ENCODE data around the gene HMGN1.
A peak's percentile ranks its signal among the peaks of the same experiment; 100 is the strongest.

HMGN1 gene

DNA sequence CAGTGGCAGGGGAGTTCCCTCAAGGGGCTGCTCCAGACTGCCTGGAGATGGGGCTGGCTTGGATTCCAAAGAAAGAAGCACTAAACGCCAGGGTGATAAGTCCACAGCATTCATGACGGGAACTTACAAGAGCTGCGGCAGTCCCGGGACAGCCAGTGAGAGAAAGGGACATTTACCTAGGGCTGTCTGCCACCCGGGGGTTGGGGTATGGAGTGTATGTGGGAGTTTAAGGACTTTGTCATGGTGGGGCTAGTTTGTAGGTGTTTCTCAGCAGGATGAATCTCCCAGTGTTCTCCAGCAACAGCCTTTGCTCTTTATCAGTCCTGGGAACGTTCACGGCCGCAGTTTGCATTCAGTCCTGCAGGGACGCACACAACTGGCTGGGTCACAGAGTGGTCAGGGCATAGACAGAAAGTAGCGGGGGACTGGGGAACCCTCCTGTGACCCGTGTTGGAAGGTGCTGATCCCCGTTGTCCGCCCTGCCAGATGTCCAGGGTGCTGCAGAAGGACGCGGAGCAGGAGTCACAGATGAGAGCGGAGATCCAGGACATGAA lies 41.4 kb upstream of the HMGN1 start:
- Histone ChIP-seq H3F3A (ENCODE audit: insufficient read depth, low read length) (0 out of 2 replicates have a peak, but pooled peaks cover 3% of the 10 kb centered on the region), H3K9ac (ENCODE audit: low read length) (no peak overlapping the region), H3K27me3 (ENCODE audit: insufficient read depth, low read length) (no peaks in the 10 kb centered on the region), H3K36me3 (ENCODE audit: insufficient read depth, low read length) (peaks cover 42% of the 10 kb centered on the region), H3K4me3 (ENCODE audit: low read depth, low read length, poor library complexity, severe bottlenecking) (no peak overlapping the region), H3K79me2 (ENCODE audit: insufficient read depth, low read length) (peaks cover 16% of the 10 kb centered on the region; the same call in 1 of the 2 replicates), H3K4me1 (ENCODE audit: insufficient read depth, low read length, severe bottlenecking) (peaks cover 43% of the 10 kb centered on the region), H3K9me3 (ENCODE audit: low read length) (no peaks in the 10 kb centered on the region), H3K27ac (ENCODE audit: low read depth, low read length, poor library complexity, severe bottlenecking) (no peak overlapping the region), H3K4me2 (ENCODE audit: low read length) (no peak overlapping the region), H2AFZ (ENCODE audit: low read length) (no peak overlapping the region), H3K9me2 (ENCODE audit: low read depth, low read length) (no peaks in the 10 kb centered on the region), H4K20me1 (ENCODE audit: insufficient read depth, low read length) (no peaks in the 10 kb centered on the region)
- no peak for TF ChIP-seq CTCF (IDR thresholded peaks at IDR 0.05; ENCODE audit: low read length)
- no peak for TF ChIP-seq EZH2 (IDR thresholded peaks at IDR 0.05; ENCODE audit: borderline replicate concordance, low read length)

DNA sequence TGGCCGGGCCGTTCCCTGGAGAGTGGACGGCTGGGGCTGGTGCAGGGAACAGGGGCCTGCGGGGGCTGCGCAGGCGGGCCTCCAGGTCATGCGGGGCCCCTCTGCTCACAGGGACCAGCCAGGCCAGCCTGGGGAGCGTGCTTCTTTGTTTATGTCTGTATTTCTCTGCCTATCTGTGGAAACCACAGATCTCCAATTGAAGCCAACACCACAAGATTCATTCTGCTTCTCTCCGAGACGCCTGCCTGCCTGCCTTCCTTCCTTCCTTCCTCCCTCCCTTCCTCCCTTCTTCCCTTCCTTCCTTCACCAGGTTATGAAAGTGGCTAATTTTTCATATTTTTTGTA lies 39.9 kb upstream of the HMGN1 start:
- Histone ChIP-seq H3K4me1 (ENCODE audit: insufficient read depth, low read length, severe bottlenecking) (peaks cover 45% of the 10 kb centered on the region), H3K79me2 (ENCODE audit: insufficient read depth, low read length) (peaks cover 16% of the 10 kb centered on the region; the same call in 1 of the 2 replicates), H3K9me3 (ENCODE audit: low read length) (no peaks in the 10 kb centered on the region), H3F3A (ENCODE audit: insufficient read depth, low read length) (0 out of 2 replicates have a peak, but pooled peaks cover 9% of the 10 kb centered on the region), H3K27me3 (ENCODE audit: insufficient read depth, low read length) (no peaks in the 10 kb centered on the region), H3K36me3 (ENCODE audit: insufficient read depth, low read length) (peaks cover 31% of the 10 kb centered on the region), H4K20me1 (ENCODE audit: insufficient read depth, low read length) (no peaks in the 10 kb centered on the region), H3K4me2 (ENCODE audit: low read length) (peak overlapping the region; percentile 81), H3K27ac (ENCODE audit: low read depth, low read length, poor library complexity, severe bottlenecking) (no peak overlapping the region), H3K9ac (ENCODE audit: low read length) (peak overlapping the region; percentile 70; the same call in 1 of the 2 replicates), H3K4me3 (ENCODE audit: low read depth, low read length, poor library complexity, severe bottlenecking) (peak overlapping the region; percentile 73), H3K9me2 (ENCODE audit: low read depth, low read length) (no peaks in the 10 kb centered on the region), H2AFZ (ENCODE audit: low read length) (no peak overlapping the region)
- TF ChIP-seq CTCF (IDR thresholded peaks at IDR 0.05; ENCODE audit: low read length), result 0 out of 2 replicates have a peak, but pooled peaks have one; percentile 4
- TF ChIP-seq EZH2 (IDR thresholded peaks at IDR 0.05; ENCODE audit: borderline replicate concordance, low read length), result no peak

DNA sequence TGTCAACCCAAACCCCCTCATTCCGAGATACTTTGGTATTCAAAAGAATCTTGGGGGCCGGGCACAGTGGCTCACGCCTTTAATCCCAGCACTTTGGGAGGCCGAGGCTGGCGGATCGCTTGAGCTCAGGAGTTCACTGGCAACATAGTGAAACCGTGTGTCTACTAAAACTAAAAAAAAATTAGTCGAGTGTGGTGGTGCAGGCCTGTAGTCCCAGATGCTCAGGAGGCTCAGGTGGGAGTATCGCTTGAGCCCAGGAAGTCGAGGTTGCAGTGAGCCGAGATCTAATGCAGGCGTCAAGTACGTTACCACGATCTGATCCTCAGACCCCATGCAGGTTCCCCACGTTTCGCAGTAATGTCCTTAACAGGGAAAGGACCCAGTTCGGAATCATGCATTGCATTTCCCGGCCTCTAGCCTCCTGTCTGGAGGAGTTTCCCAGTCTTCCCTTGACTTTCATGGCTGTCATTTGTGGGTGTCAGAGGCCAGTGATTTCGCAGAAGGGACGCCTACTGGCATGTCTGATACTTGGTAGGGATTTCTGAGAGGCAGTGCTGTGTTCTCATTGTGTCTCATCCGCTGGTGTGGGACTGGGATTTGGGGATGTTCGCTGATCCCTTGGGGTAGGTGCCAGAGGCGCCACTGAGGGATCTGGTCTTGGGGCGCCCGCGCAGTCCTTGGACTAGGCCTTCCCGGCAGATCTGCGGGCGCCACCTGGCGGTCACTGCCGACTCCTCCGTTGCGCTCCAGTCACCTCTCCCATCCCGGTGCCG lies 39.3 kb upstream of the HMGN1 start:
- peaks cover 16% of the 10 kb centered on the region; the same call in 1 of the 2 replicates for H3K79me2 ChIP-seq (ENCODE audit: insufficient read depth, low read length)
- no peaks in the 10 kb centered on the region for H3K9me3 ChIP-seq (ENCODE audit: low read length)
- 0 out of 2 replicates have a peak, but pooled peaks cover 9% of the 10 kb centered on the region for H3F3A ChIP-seq (ENCODE audit: insufficient read depth, low read length)
- H4K20me1 ChIP-seq (ENCODE audit: insufficient read depth, low read length), result no peaks in the 10 kb centered on the region
- no peaks in the 10 kb centered on the region for H3K9me2 ChIP-seq (ENCODE audit: low read depth, low read length)
- H3K9ac ChIP-seq (ENCODE audit: low read length), result peak overlapping the region; percentile 70
- H3K27ac ChIP-seq (ENCODE audit: low read depth, low read length, poor library complexity, severe bottlenecking), result peak overlapping the region; percentile 77
- peak; percentile 96 for TF ChIP-seq CTCF (IDR thresholded peaks at IDR 0.05; ENCODE audit: low read length)
- no peak for TF ChIP-seq EZH2 (IDR thresholded peaks at IDR 0.05; ENCODE audit: borderline replicate concordance, low read length)
- peaks cover 27% of the 10 kb centered on the region for H3K36me3 ChIP-seq (ENCODE audit: insufficient read depth, low read length)
- peak overlapping the region; percentile 81 for H3K4me2 ChIP-seq (ENCODE audit: low read length)
- no peaks in the 10 kb centered on the region for H3K27me3 ChIP-seq (ENCODE audit: insufficient read depth, low read length)
- peak overlapping the region; percentile 73 for H3K4me3 ChIP-seq (ENCODE audit: low read depth, low read length, poor library complexity, severe bottlenecking)
- H3K4me1 ChIP-seq (ENCODE audit: insufficient read depth, low read length, severe bottlenecking), result peaks cover 45% of the 10 kb centered on the region
- no peak overlapping the region for H2AFZ ChIP-seq (ENCODE audit: low read length)
